A549 treated with CpdA at 1 μM for 4 hours (cell line): ENCODE data around the gene LNP1. TPM values are rescaled to one million over a fixed set of nuclear protein-coding genes. Genes with fewer than 3 reads are reported as not detected.

Experiments
- total RNA-seq: library from RNA; stranded (reverse); fragments of 200-300 nt; extraction: Qiagen RNA extraction; gene quantifications from 5 replicates; pipeline ENCODE4 v1.2.3, GENCODE V29; 2022; ENCODE audit warnings: low read depth

Gene LNP1
- total RNA-seq: 0.79 to 1.1 TPM (median 0.85 TPM) in 5 replicates

GRCh38 chr3:100400780-100401673 lies at the start of gene LNP1, which contains the start of gene TOMM70:
Gene LNP1, plus strand, starts transcription at chr3:100401539. Its CDS starts 28,191 bp downstream, at chr3:100429730.
Gene TOMM70, minus strand, starts transcription at chr3:100401089. Its CDS starts 140 bp downstream, at chr3:100400949.

GRCh38 chr3:100492059-100493006 lies 91.0 kb downstream of the LNP1 start, which contains the start of gene TMEM45A:
Gene TMEM45A, plus strand, starts transcription at chr3:100492619. Its CDS starts 62,593 bp downstream, at chr3:100555212.

Other genes starting within 250 kb of the LNP1 start
- 13.3 to 15.1 TPM (median 13.7 TPM) in 5 replicates for gene TBC1D23, start 140.5 kb upstream of the LNP1 start, total RNA-seq
- gene NIT2, start 66.8 kb upstream of the LNP1 start, total RNA-seq: 64.4 to 91.8 TPM (median 87.7 TPM) in 5 replicates
- gene TOMM70, start 450 bp upstream of the LNP1 start, total RNA-seq: 49.1 to 61.2 TPM (median 50.6 TPM) in 5 replicates
- 2.1 to 3.8 TPM (median 2.9 TPM) in 5 replicates for gene TMEM45A, start 91.1 kb downstream of the LNP1 start, total RNA-seq
- not detected in 5 replicates for gene ADGRG7, start 208.1 kb downstream of the LNP1 start, total RNA-seq